Mesenchymal stem cell (in vitro differentiated cells and primary cell): ENCODE results near the gene YWHAE.

Experiments used
- DNase-seq: peaks from one replicate; pipeline ENCODE4 v3.0.0-alpha.2; 2013
- H2AFZ ChIP-seq: one replicate; pipeline ENCODE4 v1.6.1; 2013; ENCODE audit warnings: low read depth, mild to moderate bottlenecking, control low read depth, inconsistent platforms, low read length, moderate library complexity
- H2AK5ac ChIP-seq: 2 replicates; pipeline ENCODE4 v1.6.1; 2013; ENCODE audit warnings: low read length, moderate library complexity, mild to moderate bottlenecking, inconsistent platforms; ENCODE audit not compliant: severe bottlenecking
- H2BK120ac ChIP-seq: one replicate; pipeline ENCODE4 v1.6.1; 2013; ENCODE audit warnings: low read depth, mild to moderate bottlenecking, inconsistent platforms, low read length, moderate library complexity
- H2BK12ac ChIP-seq, 2 experiments: one replicate each; pipeline ENCODE4 v1.6.1; 2013; ENCODE audit warnings: inconsistent platforms in 2 of 2, low read length in 2 of 2, mild to moderate bottlenecking in 2 of 2, moderate library complexity in 2 of 2, control low read depth in 1 of 2
- H2BK15ac ChIP-seq: one replicate; pipeline ENCODE4 v1.6.1; 2013; ENCODE audit warnings: mild to moderate bottlenecking, low read depth, inconsistent platforms; ENCODE audit not compliant: poor library complexity, severe bottlenecking
- H2BK5ac ChIP-seq: 2 replicates; pipeline ENCODE4 v1.6.1; 2013; ENCODE audit warnings: low read depth, mild to moderate bottlenecking, low read length, control low read depth, inconsistent platforms; ENCODE audit not compliant: poor library complexity, severe bottlenecking
- H3K14ac ChIP-seq, 2 experiments: one replicate each; pipeline ENCODE4 v1.6.1; 2013; ENCODE audit warnings: inconsistent platforms in 2 of 2, low read length in 2 of 2, control low read depth in 1 of 2, mild to moderate bottlenecking in 1 of 2, moderate library complexity in 1 of 2
- H3K18ac ChIP-seq, 2 experiments: one replicate each; pipeline ENCODE4 v1.6.1; 2013; ENCODE audit warnings: inconsistent platforms in 2 of 2, low read length in 2 of 2, control low read depth in 1 of 2, low read depth in 1 of 2, mild to moderate bottlenecking in 1 of 2
- H3K23ac ChIP-seq, 2 experiments: one replicate each; pipeline ENCODE4 v1.6.1; 2013; ENCODE audit warnings: inconsistent platforms in 2 of 2, low read length in 2 of 2, mild to moderate bottlenecking in 2 of 2, moderate library complexity in 2 of 2, control low read depth in 1 of 2
- H3K27ac ChIP-seq: 2 replicates; pipeline ENCODE4 v1.5.1; 2013; ENCODE audit warnings: mild to moderate bottlenecking, moderate library complexity, low read length, control low read depth, inconsistent platforms; ENCODE audit not compliant: poor library complexity, severe bottlenecking
- H3K27me3 ChIP-seq, 2 experiments: 2 replicates each; pipeline versions ENCODE4 v1.6.1 to v1.7.0; 2013; ENCODE audit warnings: low read length in 2 of 2, mild to moderate bottlenecking in 2 of 2, moderate library complexity in 2 of 2, control low read depth in 1 of 2, inconsistent platforms in 1 of 2; ENCODE audit not compliant: control insufficient read depth in 1 of 2, insufficient read depth in 1 of 2
- H3K36me3 ChIP-seq, 2 experiments: 2 replicates each; pipeline versions ENCODE4 v1.6.1 to v1.7.0; 2013; ENCODE audit warnings: low read length in 2 of 2, control low read depth in 1 of 2, inconsistent platforms in 1 of 2, low read depth in 1 of 2, mild to moderate bottlenecking in 1 of 2; ENCODE audit not compliant: insufficient read depth in 2 of 2, control insufficient read depth in 1 of 2
- H3K4ac ChIP-seq, 2 experiments: one replicate each; pipeline ENCODE4 v1.6.1; 2013; ENCODE audit warnings: inconsistent platforms in 2 of 2, low read length in 2 of 2, mild to moderate bottlenecking in 2 of 2, moderate library complexity in 2 of 2, control low read depth in 1 of 2, low read depth in 1 of 2
- H3K4me1 ChIP-seq: 2 replicates; pipeline ENCODE4 v1.6.1; 2013; ENCODE audit warnings: low read depth, low read length, control low read depth; ENCODE audit not compliant: control insufficient read depth, insufficient read depth
- H3K4me2 ChIP-seq: 2 replicates; pipeline ENCODE4 v1.6.1; 2013; ENCODE audit warnings: low read length, mild to moderate bottlenecking, inconsistent platforms; ENCODE audit not compliant: poor library complexity, severe bottlenecking
- H3K4me3 ChIP-seq, 2 experiments: 2 replicates each; pipeline versions ENCODE4 v1.5.1 to v1.7.0; 2013; ENCODE audit warnings: low read length in 2 of 2, mild to moderate bottlenecking in 2 of 2, control low read depth in 1 of 2, low read depth in 1 of 2; ENCODE audit not compliant: insufficient read depth in 1 of 2
- H3K79me1 ChIP-seq: replicated peaks from 2 replicates; pipeline ENCODE4 v1.6.1; 2013; ENCODE audit warnings: mild to moderate bottlenecking, control low read depth, low read length, inconsistent platforms; ENCODE audit not compliant: poor library complexity, severe bottlenecking
- H3K9ac ChIP-seq: 2 replicates; pipeline ENCODE4 v1.7.0; 2013; ENCODE audit warnings: mild to moderate bottlenecking, low read length, moderate library complexity
- H3K9me3 ChIP-seq: 2 replicates; pipeline ENCODE4 v1.7.0; 2013; ENCODE audit warnings: mild to moderate bottlenecking, low read length; ENCODE audit not compliant: control insufficient read depth
- H4K8ac ChIP-seq: one replicate; pipeline ENCODE4 v1.6.1; 2013; ENCODE audit warnings: inconsistent platforms, mild to moderate bottlenecking, low read length, moderate library complexity
- H4K91ac ChIP-seq: one replicate; pipeline ENCODE4 v1.6.1; 2013; ENCODE audit warnings: mild to moderate bottlenecking, low read length, inconsistent platforms
- WGBS: methylation state at CpG from one replicate; pipeline ENCODE4 v1.1.7; 2013; ENCODE audit warnings: mixed read lengths; 5-methylcytosine and 5-hydroxymethylcytosine counted together

Gene YWHAE

GRCh38 chr17:1347589-1348323 is 52.3 kb downstream of the YWHAE start:
- Histone ChIP-seq H3K23ac (no peak overlapping the region), H3K4me3 (peak overlapping the region in 1 of 2 experiments; percentile 75)
- WGBS, result 92% methylated on average over 9 of the region's 11 CpGs

GRCh38 chr17:1344521-1344920 is 55.5 kb downstream of the YWHAE start:
- Histone ChIP-seq H2AK5ac (no peak overlapping the region), H3K4me2 (no peak overlapping the region), H2BK12ac (no peak overlapping the region), H4K91ac (no peak overlapping the region), H3K79me1 (peaks cover 10% of the 10 kb centered on the region), H3K4me1 (peaks cover 1% of the 10 kb centered on the region), H3K27ac (no peak overlapping the region), H3K36me3 (peaks cover 31 to 61% of the 10 kb centered on the region in 2 experiments), H3K9me3 (no peaks in the 10 kb centered on the region), H2BK5ac (no peak overlapping the region), H3K23ac (no peak overlapping the region), H2BK120ac (no peak overlapping the region), H3K14ac (no peak overlapping the region), H4K8ac (no peak overlapping the region), H3K4me3 (no peak overlapping the region), H3K9ac (no peak overlapping the region), H2AFZ (no peak overlapping the region), H3K4ac (no peak overlapping the region), H3K18ac (no peak overlapping the region), H3K27me3 (no peaks in the 10 kb centered on the region), H2BK15ac (no peak overlapping the region)
- 98% methylated on average over 5 of the region's 7 CpGs for WGBS
- no peak for DNase-seq

More at GRCh38 chr17:1347589-1348323, 52.3 kb downstream of the YWHAE start:
- H3K79me1 ChIP-seq, result no peaks in the 10 kb centered on the region
- H3K4me2 ChIP-seq, result no peak overlapping the region
- H2AK5ac ChIP-seq, result no peak overlapping the region
- no peak overlapping the region for H3K14ac ChIP-seq
- peak overlapping the region; percentile 91 for H3K9ac ChIP-seq
- no peak overlapping the region for H2BK15ac ChIP-seq
- no peaks in the 10 kb centered on the region for H3K27me3 ChIP-seq
- peaks cover 1% of the 10 kb centered on the region for H3K4me1 ChIP-seq
- no peak overlapping the region for H3K4ac ChIP-seq
- peaks cover 45 to 73% of the 10 kb centered on the region in 2 experiments for H3K36me3 ChIP-seq
- H2BK120ac ChIP-seq, result no peak overlapping the region
- H2BK5ac ChIP-seq, result no peak overlapping the region
- no peak overlapping the region for H4K91ac ChIP-seq
- H3K27ac ChIP-seq, result no peak overlapping the region
- no peak overlapping the region for H3K18ac ChIP-seq
- H4K8ac ChIP-seq, result no peak overlapping the region
- H2AFZ ChIP-seq, result no peak overlapping the region
- no peaks in the 10 kb centered on the region for H3K9me3 ChIP-seq
- DNase-seq, result peak; percentile 43
- no peak overlapping the region for H2BK12ac ChIP-seq

GRCh38 chr17:1343554-1343953 is 56.5 kb downstream of the YWHAE start:
- Histone ChIP-seq H3K9ac (no peak overlapping the region), H3K23ac (no peak overlapping the region), H3K27ac (no peak overlapping the region), H3K36me3 (peaks cover 25 to 56% of the 10 kb centered on the region in 2 experiments), H4K91ac (no peak overlapping the region), H4K8ac (no peak overlapping the region), H2BK5ac (no peak overlapping the region), H3K79me1 (peaks cover 10% of the 10 kb centered on the region), H2BK15ac (no peak overlapping the region), H3K4me1 (peaks cover 1% of the 10 kb centered on the region), H3K4me2 (no peak overlapping the region), H2AK5ac (no peak overlapping the region), H3K4ac (no peak overlapping the region), H2AFZ (no peak overlapping the region), H2BK12ac (no peak overlapping the region), H3K4me3 (no peak overlapping the region), H3K27me3 (no peaks in the 10 kb centered on the region), H2BK120ac (no peak overlapping the region), H3K9me3 (no peaks in the 10 kb centered on the region), H3K18ac (no peak overlapping the region), H3K14ac (no peak overlapping the region)
- DNase-seq, result no peak
- 92% methylated on average over 5 of the region's 5 CpGs for WGBS

GRCh38 chr17:1340371-1340770 is 59.7 kb downstream of the YWHAE start:
- Histone ChIP-seq H3K79me1 (peaks cover 16% of the 10 kb centered on the region), H3K4me1 (no peaks in the 10 kb centered on the region), H2BK15ac (no peak overlapping the region), H3K27ac (no peak overlapping the region), H4K8ac (no peak overlapping the region), H3K36me3 (peaks cover 22 to 43% of the 10 kb centered on the region in 2 experiments), H3K18ac (no peak overlapping the region), H3K9me3 (no peaks in the 10 kb centered on the region), H3K14ac (no peak overlapping the region), H2AK5ac (no peak overlapping the region), H3K4ac (no peak overlapping the region), H3K27me3 (no peaks in the 10 kb centered on the region), H2BK120ac (no peak overlapping the region), H2BK12ac (no peak overlapping the region), H3K4me3 (no peak overlapping the region), H2AFZ (no peak overlapping the region), H3K9ac (no peak overlapping the region), H3K4me2 (no peak overlapping the region), H4K91ac (no peak overlapping the region), H3K23ac (no peak overlapping the region), H2BK5ac (no peak overlapping the region)
- 97% methylated on average over 11 of the region's 11 CpGs for WGBS
- DNase-seq, result no peak
